HepG2 (cell line): ENCODE measurements around the gene DUS3L. TPM values are rescaled to one million over a fixed set of nuclear protein-coding genes. Genes with fewer than 3 reads are reported as not detected.

Source experiments
- ATAC-seq: fragments of 200-7000 bp; cut with Tn5 transposase; 3 replicates; pipeline ENCODE4 v1.9.1; 2020; ENCODE audit warnings: mild to moderate bottlenecking, moderate library complexity
- BruUV-seq: library from RNA; stranded (reverse); fragments of 400-500 nt; replicated peaks from 2 replicates; lab custom pipeline; 2021; lab: Mats Ljungman, UMichigan
- CTCF ChIA-PET: fragments of 300-600 bp; formaldehyde crosslinking; extraction: SDS; loops from one replicate; lab custom pipeline; 2021; ENCODE audit warnings: low total read pairs, inconsistent platforms, low intra/inter-chr PET ratio; lab: Yijun Ruan, JAX
- POLR2A ChIA-PET: fragments of 350-600 bp; sonication (Branson Sonifier 250); formaldehyde crosslinking; loops from one replicate; lab custom pipeline; 2020; ENCODE audit warnings: antibody characterized with exemption, inconsistent platforms; lab: Yijun Ruan, JAX
- DNase-seq: peaks from one replicate; pipeline ENCODE4 v3.0.0-alpha.2; 2015; ENCODE audit warnings: low spot score
- FAIRE-seq: peaks from 3 replicates; lab custom pipeline; 2011; peaks lifted over from hg19 to GRCh38; lab: Jason Lieb, UNC
- H2AFZ ChIP-seq: one replicate; pipeline ENCODE4 v1.6.1; 2011; ENCODE audit warnings: low read length, inconsistent platforms
- H3K27ac ChIP-seq: fragments of 300-600 bp; 3 replicates; pipeline ENCODE4 v1.8.0; 2011; ENCODE audit warnings: mixed run types, mild to moderate bottlenecking, mixed read lengths, low read length, inconsistent platforms; ENCODE audit not compliant: insufficient read depth; ENCODE audit errors: extremely low read length
- H3K27me3 ChIP-seq, 2 experiments: fragments of 200-600 bp in 1 of 2; 2 replicates in 1 of 2; 3 replicates in 1 of 2; pipeline versions ENCODE4 v1.6.0 to v1.8.0; 2011; ENCODE audit warnings: low read length in 2 of 2, mild to moderate bottlenecking in 2 of 2, moderate library complexity in 2 of 2, inconsistent platforms in 1 of 2; ENCODE audit not compliant: insufficient read depth in 2 of 2, control insufficient read depth in 1 of 2
- H3K36me3 ChIP-seq, 2 experiments: fragments of 200-600 bp in 1 of 2; replicated peaks in 1 of 2; 2 replicates in 1 of 2; 3 replicates in 1 of 2; pipeline versions ENCODE4 v1.5.1 to v1.8.0; 2011; ENCODE audit warnings: low read length in 2 of 2, inconsistent platforms in 1 of 2; ENCODE audit not compliant: insufficient read depth in 2 of 2, control insufficient read depth in 1 of 2
- H3K4me1 ChIP-seq: 2 replicates; pipeline ENCODE4 v1.5.1; 2012; ENCODE audit warnings: low read length, inconsistent platforms; ENCODE audit not compliant: insufficient read depth
- H3K4me2 ChIP-seq: 2 replicates; pipeline ENCODE4 v1.6.0; 2011; ENCODE audit warnings: low read depth, low read length, inconsistent platforms
- H3K4me3 ChIP-seq, 3 experiments: fragments of 200-600 bp in 1 of 3; sonication (generic), shearing (Covaris generic) in 1 of 3; replicated peaks in 1 of 3; 2 replicates each; pipeline ENCODE4 v1.5.1; 2011 to 2016; ENCODE audit warnings: low read length in 3 of 3, inconsistent platforms in 2 of 3, low read depth in 2 of 3, mild to moderate bottlenecking in 2 of 3, control low read depth in 1 of 3, mixed read lengths in 1 of 3; ENCODE audit not compliant: insufficient read depth in 1 of 3
- H3K79me2 ChIP-seq: one replicate; pipeline ENCODE4 v1.6.1; 2011; ENCODE audit warnings: low read length, inconsistent platforms; ENCODE audit not compliant: insufficient read depth
- H3K9ac ChIP-seq: 2 replicates; pipeline ENCODE4 v1.6.0; 2011; ENCODE audit warnings: mild to moderate bottlenecking, low read depth, low read length, inconsistent platforms; ENCODE audit not compliant: insufficient read depth
- H3K9me3 ChIP-seq: 2 replicates; pipeline ENCODE4 v1.5.1; 2012; ENCODE audit warnings: mild to moderate bottlenecking, low read length
- H4K20me1 ChIP-seq: 2 replicates; pipeline ENCODE4 v1.6.0; 2011; ENCODE audit warnings: inconsistent platforms, mild to moderate bottlenecking, low read length, moderate library complexity; ENCODE audit not compliant: insufficient read depth
- KLF16 ChIP-seq, 2 experiments: sonication (generic) in 1 of 2; formaldehyde crosslinking in 1 of 2; IDR thresholded peaks; 2 replicates each; pipeline versions ENCODE4 v1.6.1 to v1.8.0; 2016 to 2023; ENCODE audit warnings: missing genetic modification reagents in 2 of 2, missing compliant biosample characterization in 1 of 2
- RFXAP ChIP-seq: sonication (generic); formaldehyde crosslinking; IDR thresholded peaks from 2 replicates; pipeline ENCODE4 v1.4.0; 2020; ENCODE audit warnings: missing genetic modification reagents, borderline replicate concordance
- RORA ChIP-seq: sonication (generic); formaldehyde crosslinking; IDR thresholded peaks from 2 replicates; pipeline ENCODE4 v1.5.0; 2020; ENCODE audit warnings: mild to moderate bottlenecking, missing genetic modification reagents, moderate library complexity
- SMAD1 ChIP-seq: sonication (generic); formaldehyde crosslinking; IDR thresholded peaks from 2 replicates; pipeline ENCODE4 v1.4.0; 2020; ENCODE audit warnings: missing genetic modification reagents, low read depth, mild to moderate bottlenecking, borderline replicate concordance
- SSRP1 ChIP-seq: IDR thresholded peaks from 2 replicates; pipeline ENCODE4 v1.6.1; 2016; ENCODE audit warnings: control low read depth
- STAG1 ChIP-seq: sonication (generic); formaldehyde crosslinking; IDR thresholded peaks from 2 replicates; pipeline ENCODE4 v1.4.0; 2020; ENCODE audit warnings: missing genetic modification reagents
- U2AF2 ChIP-seq: fragments of 200-400 bp; formaldehyde crosslinking; IDR thresholded peaks from 2 replicates; pipeline ENCODE4 v1.6.1; 2017; ENCODE audit warnings: low read depth, mild to moderate bottlenecking, low read length
- ZEB1 ChIP-seq: IDR thresholded peaks from 2 replicates; pipeline ENCODE4 v1.6.1; 2012; ENCODE audit warnings: mild to moderate bottlenecking, low read depth, inconsistent platforms; ENCODE audit not compliant: insufficient replicate concordance
- ZFP36L1 ChIP-seq: sonication (generic); formaldehyde crosslinking; IDR thresholded peaks from 2 replicates; pipeline ENCODE4 v1.8.0; 2022; ENCODE audit warnings: mild to moderate bottlenecking, missing genetic modification reagents, moderate library complexity
- ZMYM3 ChIP-seq: sonication (generic); formaldehyde crosslinking; IDR thresholded peaks from 2 replicates; pipeline ENCODE4 v1.5.1; 2020; ENCODE audit warnings: mild to moderate bottlenecking, missing genetic modification reagents
- ZNF12 ChIP-seq: sonication (generic); formaldehyde crosslinking; IDR thresholded peaks from 2 replicates; pipeline ENCODE4 v1.5.0; 2020; ENCODE audit warnings: missing genetic modification reagents
- ZSCAN25 ChIP-seq: sonication (generic); formaldehyde crosslinking; IDR thresholded peaks from 2 replicates; pipeline ENCODE4 v1.8.0; 2022; ENCODE audit warnings: mild to moderate bottlenecking, missing genetic modification reagents
- WGBS: methylation state at CpG from one replicate; pipeline ENCODE4 v1.1.6; 2017; ENCODE audit warnings: low lambda C conversion rate; 5-methylcytosine and 5-hydroxymethylcytosine counted together
- in situ Hi-C: cut with HindIII; loops from 2 replicates; pipeline ENCODE4 v1.10.0; 2017; ENCODE audit warnings: low pct_unique_long_range_greater_than_20kb; ENCODE audit not compliant: extremely low pct_ligation_motif_present
- intact Hi-C: fragments of 100-400 bp; cut with micrococcal nuclease; formaldehyde crosslinking; loops from one replicate; pipeline ENCODE4 v1.10.0; 2022; ENCODE audit not compliant: unreplicated experiment
- polyA plus RNA-seq, 8 experiments: library from polyadenylated mRNA; depleted of rRNA in 3 of 8; stranded (reverse) in 7 of 8; unstranded in 1 of 8; fragments of >200 nt; fragmentation: Illumina TruSeq in 4 of 8; extraction: Trizol in 4 of 8; gene quantifications; 2 replicates each; pipeline versions ENCODE4 v1.2.1 to v1.2.3, GENCODE V29; 2011 to 2016; ENCODE audit warnings: low read depth in 4 of 8, missing spikeins in 1 of 8, mixed read lengths in 1 of 8; ENCODE audit not compliant: insufficient read depth in 1 of 8
- total RNA-seq, 5 experiments: library from RNA; depleted of rRNA; stranded (reverse); fragments of >200 nt; fragmentation: Illumina TruSeq; extraction: Trizol; gene quantifications; 2 replicates each; pipeline ENCODE4 v1.2.3, GENCODE V29; 2016; ENCODE audit warnings: low read depth in 1 of 5
- TF ChIP-seq, protein P1 (sequence below): sonication (generic); formaldehyde crosslinking; IDR thresholded peaks from 2 replicates; pipeline ENCODE4 v1.5.1; 2020; ENCODE audit warnings: mild to moderate bottlenecking, missing genetic modification reagents, moderate library complexity
- TF ChIP-seq, protein P2 (sequence below): sonication (generic); formaldehyde crosslinking; IDR thresholded peaks from 2 replicates; pipeline ENCODE4 v1.5.0; 2020; ENCODE audit warnings: missing genetic modification reagents

DUS3L gene
- total and polyA plus RNA-seq, 2 of the 13 experiments (the other 11 are each of a cell fraction or from before 2014, with no cell fraction given): 13.3 to 25.1 TPM

DNA sequence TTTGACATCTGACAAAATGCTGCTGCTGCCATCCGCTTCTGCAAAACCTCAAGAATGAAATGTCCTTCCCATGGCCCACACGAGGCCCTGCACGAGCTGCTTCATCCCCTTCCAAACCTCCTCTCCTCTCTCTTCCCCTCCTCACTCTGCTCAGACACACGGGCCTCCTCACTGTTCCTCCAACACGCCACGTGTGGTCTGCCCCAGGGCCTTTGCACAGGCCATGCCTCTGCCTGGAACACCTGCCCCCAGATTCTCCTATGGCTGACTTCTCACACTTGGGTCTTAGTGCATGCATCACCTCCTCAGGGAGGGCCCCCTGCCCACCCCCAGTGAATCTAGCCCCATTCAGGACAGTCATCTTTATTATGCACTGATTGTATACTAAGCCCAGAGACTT lies 29.8 kb upstream of the DUS3L start:
- in situ Hi-C loops: no loop called here
- no peak for TF ChIP-seq KLF16 (CRISPR knock-in tag; IDR thresholded peaks at IDR 0.05)
- TF ChIP-seq ZFP36L1 (CRISPR knock-in tag): no peak
- TF ChIP-seq ZEB1: no peak
- TF ChIP-seq RFXAP (CRISPR knock-in tag): no peak
- peak; percentile 94 for TF ChIP-seq ZMYM3 (CRISPR knock-in tag)
- TF ChIP-seq, all 625 proteins: peak for 1
- DNase-seq (no peak), ATAC-seq (no peak), FAIRE-seq (no peak)
- Histone ChIP-seq H3K79me2 (no peaks in the 10 kb centered on the region), H3K9ac (no peak overlapping the region), H3K27me3 (no peaks in the 10 kb centered on the region), H3K9me3 (no peaks in the 10 kb centered on the region), H3K27ac (no peak overlapping the region), H3K4me3 (no peak overlapping the region), H3K4me1 (peaks cover 25% of the 10 kb centered on the region), H3K4me2 (no peak overlapping the region), H2AFZ (no peak overlapping the region), H4K20me1 (peaks cover 2% of the 10 kb centered on the region; the same call in 1 of the 2 replicates), H3K36me3 (no peaks in the 10 kb centered on the region)
- ChIA-PET POLR2A (no interaction called here), CTCF (no interaction called here)
- 81% methylated on average over 6 of the region's 6 CpGs for WGBS
- intact Hi-C loops: no loop called here
- no TSS peak for BruUV-seq

DNA sequence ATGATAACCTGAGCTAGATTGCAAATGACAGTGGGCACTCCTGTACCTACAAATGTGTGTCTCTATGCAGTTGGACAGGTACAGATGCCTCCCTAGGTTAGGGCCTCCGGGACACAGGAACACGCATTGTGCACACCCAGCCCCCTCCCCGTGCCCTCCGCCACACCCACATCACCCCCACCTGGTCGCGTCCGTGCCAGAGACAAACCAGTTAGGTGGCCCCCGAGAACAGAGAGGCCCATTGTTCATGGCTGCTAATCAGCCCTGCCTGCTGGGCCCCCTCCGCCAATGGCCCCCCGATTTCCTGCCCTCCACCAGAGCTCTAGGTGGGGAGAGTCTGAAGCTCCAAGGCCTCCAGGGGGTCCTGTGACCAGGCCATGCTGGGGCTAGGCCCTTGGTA lies 27.6 kb upstream of the DUS3L start:
- Histone ChIP-seq H3K27me3 (no peaks in the 10 kb centered on the region), H4K20me1 (peaks cover 2% of the 10 kb centered on the region; the same call in 1 of the 2 replicates), H3K9ac (no peak overlapping the region), H3K4me2 (no peak overlapping the region), H2AFZ (no peak overlapping the region), H3K79me2 (no peaks in the 10 kb centered on the region), H3K9me3 (no peaks in the 10 kb centered on the region), H3K36me3 (no peaks in the 10 kb centered on the region), H3K27ac (no peak overlapping the region), H3K4me1 (peaks cover 21% of the 10 kb centered on the region), H3K4me3 (no peak overlapping the region)
- DNase-seq: no peak
- ATAC-seq: no peak
- in situ Hi-C loops (no loop called here), intact Hi-C loops (no loop called here)
- CTCF ChIA-PET: no interaction called here
- no peak for FAIRE-seq
- POLR2A ChIA-PET: interaction anchor here (1.1 kb wide), 1 partner anchor 9 kb away, joined by 3 read pairs; no protein-coding TSS in a partner anchor
- 89% methylated on average over 5 of the region's 10 CpGs for WGBS
- no TSS peak for BruUV-seq
- TF ChIP-seq ZSCAN25 (CRISPR knock-in tag) (no peak), SSRP1 (CRISPR knock-in tag) (no peak), SMAD1 (CRISPR knock-in tag) (no peak), U2AF2 (no peak), ZNF12 (CRISPR knock-in tag) (no peak), RORA (CRISPR knock-in tag) (no peak), STAG1 (CRISPR knock-in tag) (no peak)
- TF ChIP-seq, protein P1, sequence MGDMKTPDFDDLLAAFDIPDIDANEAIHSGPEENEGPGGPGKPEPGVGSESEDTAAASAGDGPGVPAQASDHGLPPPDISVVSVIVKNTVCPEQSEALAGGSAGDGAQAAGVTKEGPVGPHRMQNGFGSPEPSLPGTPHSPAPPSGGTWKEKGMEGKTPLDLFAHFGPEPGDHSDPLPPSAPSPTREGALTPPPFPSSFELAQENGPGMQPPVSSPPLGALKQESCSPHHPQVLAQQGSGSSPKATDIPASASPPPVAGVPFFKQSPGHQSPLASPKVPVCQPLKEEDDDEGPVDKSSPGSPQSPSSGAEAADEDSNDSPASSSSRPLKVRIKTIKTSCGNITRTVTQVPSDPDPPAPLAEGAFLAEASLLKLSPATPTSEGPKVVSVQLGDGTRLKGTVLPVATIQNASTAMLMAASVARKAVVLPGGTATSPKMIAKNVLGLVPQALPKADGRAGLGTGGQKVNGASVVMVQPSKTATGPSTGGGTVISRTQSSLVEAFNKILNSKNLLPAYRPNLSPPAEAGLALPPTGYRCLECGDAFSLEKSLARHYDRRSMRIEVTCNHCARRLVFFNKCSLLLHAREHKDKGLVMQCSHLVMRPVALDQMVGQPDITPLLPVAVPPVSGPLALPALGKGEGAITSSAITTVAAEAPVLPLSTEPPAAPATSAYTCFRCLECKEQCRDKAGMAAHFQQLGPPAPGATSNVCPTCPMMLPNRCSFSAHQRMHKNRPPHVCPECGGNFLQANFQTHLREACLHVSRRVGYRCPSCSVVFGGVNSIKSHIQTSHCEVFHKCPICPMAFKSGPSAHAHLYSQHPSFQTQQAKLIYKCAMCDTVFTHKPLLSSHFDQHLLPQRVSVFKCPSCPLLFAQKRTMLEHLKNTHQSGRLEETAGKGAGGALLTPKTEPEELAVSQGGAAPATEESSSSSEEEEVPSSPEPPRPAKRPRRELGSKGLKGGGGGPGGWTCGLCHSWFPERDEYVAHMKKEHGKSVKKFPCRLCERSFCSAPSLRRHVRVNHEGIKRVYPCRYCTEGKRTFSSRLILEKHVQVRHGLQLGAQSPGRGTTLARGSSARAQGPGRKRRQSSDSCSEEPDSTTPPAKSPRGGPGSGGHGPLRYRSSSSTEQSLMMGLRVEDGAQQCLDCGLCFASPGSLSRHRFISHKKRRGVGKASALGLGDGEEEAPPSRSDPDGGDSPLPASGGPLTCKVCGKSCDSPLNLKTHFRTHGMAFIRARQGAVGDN: no peak
- TF ChIP-seq, protein P2, sequence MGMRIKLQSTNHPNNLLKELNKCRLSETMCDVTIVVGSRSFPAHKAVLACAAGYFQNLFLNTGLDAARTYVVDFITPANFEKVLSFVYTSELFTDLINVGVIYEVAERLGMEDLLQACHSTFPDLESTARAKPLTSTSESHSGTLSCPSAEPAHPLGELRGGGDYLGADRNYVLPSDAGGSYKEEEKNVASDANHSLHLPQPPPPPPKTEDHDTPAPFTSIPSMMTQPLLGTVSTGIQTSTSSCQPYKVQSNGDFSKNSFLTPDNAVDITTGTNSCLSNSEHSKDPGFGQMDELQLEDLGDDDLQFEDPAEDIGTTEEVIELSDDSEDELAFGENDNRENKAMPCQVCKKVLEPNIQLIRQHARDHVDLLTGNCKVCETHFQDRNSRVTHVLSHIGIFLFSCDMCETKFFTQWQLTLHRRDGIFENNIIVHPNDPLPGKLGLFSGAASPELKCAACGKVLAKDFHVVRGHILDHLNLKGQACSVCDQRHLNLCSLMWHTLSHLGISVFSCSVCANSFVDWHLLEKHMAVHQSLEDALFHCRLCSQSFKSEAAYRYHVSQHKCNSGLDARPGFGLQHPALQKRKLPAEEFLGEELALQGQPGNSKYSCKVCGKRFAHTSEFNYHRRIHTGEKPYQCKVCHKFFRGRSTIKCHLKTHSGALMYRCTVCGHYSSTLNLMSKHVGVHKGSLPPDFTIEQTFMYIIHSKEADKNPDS: no peak
